Fibroblast of peridontal ligament (primary cell): ENCODE results near the gene PLEKHG5.
"Not testable (repeated sequence)": the region's sequence is repeated elsewhere in the genome, so short reads cannot be mapped to it uniquely, and the experiment has no call there.

Source experiments
- DNase-seq: peaks from one replicate; pipeline ENCODE4 v3.0.0-alpha.2; 2010; ENCODE audit errors: extremely low read depth

Gene PLEKHG5

DNA sequence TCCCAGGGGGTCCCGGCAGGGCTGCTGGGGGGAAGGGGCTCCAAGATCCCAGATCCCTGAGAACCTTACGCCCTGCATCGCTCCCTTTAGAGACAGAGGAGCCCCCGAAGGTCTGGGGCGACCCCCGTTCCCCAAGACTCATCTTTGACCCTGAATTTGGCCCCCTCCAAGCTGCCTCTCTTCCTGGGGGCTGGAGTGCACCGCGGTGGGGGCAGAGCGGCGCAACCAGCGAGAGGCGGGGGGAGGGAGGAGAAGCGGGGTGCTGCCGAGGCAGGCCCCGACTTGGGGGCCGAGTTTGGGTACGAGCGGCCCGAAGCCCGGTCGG is 5.4 kb upstream of the PLEKHG5 start:
- no peak for DNase-seq

DNA sequence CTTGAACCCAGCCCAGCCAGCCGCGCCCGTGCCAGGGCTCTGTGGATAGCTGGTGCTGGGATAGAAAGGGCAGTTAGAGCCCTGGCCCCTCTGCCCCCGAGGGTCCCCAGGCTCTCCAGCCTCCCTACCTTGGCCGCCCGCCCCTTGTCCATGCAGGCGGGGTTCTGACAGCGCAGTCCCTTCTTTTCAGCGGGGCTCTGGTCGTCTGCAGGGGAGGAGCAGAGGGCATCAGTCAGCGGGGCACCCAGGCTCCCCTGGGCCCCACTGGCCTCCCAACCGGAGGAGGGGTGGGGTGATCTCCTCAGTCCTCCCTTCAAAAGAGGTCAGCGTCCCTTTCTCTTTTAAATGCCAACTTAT is 4.9 kb upstream of the PLEKHG5 start:
- no peak for DNase-seq

DNA sequence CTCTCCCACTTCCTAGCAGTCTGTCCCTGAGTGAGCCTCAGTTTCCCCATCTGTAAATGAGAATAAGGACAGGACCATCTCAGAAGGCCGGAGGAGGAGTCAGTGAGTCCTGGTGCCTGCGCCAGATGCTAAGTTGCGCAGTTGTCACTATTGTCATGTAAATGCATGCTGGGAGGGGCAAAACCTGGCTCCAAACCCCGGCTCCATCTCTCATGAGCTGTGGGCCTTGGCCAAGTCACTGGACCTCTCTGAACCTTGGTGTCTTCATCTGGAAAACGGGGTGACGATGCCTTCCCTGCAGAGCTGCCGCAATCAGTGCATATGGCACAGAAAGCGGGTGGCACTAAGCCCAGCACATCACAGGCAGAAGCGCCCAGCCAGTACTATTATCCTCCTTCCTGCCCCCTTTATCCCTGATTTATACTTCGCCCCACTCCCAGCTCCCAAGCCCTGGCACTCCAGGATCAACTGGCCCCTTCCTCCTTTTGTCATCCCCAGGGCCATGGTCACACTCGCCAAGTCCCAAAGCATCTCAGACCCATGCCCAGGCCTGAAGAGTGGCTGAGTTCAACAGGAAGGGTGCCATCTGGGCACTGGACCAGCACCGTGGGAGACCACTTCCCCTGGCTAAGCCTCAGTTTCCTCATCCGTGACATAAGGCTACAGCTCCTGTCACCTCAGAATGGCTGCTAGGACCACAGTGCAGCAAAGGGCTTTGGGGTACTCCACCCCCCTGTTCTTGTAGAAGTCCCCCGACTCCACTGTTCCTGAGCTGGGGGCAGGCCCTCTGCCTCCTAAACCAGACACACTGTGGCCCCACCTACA is 4.3 kb upstream of the PLEKHG5 start:
- no peak for DNase-seq

DNA sequence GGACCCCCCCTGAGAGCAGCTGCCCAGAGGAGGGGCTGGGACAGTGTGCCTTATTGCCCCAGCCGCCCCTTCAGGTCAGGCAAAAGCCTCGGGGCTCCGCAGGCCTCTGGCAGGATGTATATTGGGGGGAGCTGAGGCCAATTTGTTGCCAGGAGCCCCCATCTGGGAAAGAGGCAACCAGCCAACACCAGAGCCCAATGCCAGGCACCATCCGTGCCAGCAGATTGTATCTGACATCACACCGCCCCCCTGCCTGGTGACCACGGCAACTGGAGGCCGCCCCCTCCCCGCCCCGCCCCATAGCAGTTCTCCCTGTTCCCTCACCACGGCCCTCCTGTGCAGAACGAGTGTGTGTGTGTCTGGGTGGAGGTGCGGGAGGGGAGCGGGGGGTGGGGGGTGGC is 3.6 kb upstream of the PLEKHG5 start:
- no peak for DNase-seq

DNA sequence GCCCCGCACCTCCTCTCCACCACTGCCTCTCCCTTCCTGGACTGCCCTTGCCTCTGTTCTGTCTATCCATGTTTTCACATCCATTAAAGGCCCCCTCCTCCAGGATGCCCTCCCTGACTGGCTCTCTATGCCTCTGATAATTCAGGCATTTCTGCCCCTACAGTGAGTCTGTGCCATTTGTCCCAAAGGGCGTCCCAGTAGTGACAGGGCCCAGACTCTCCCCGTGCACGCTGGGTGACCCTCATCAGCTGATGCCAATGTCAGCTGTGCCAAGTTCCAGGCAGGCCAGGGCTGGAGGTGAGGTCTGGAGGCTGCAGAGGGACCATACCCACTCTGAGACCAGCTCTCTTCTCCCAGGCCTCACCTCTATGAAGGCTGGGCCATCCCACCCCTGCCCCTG is 3.2 kb upstream of the PLEKHG5 start:
- DNase-seq = no peak

DNA sequence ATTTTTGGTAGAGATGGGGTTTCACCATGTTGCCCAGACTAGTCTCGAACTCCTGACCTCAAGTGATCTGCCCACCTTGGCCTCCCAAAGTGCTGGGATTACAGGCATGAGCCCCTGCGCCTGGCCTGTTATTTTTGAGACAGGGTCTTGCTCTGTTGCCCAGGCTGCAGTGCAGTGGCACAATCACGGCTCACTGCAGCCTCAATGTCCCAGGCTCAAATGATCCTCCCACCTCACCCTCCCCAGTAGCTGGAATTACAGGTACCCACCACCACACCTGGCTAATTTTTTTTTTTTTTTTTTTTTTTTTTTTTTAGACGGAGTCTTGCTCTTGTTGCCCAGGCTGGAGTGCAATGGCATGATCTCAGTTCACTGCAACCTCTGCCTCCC is 2.4 kb upstream of the PLEKHG5 start:
- not testable (repeated sequence) for DNase-seq

DNA sequence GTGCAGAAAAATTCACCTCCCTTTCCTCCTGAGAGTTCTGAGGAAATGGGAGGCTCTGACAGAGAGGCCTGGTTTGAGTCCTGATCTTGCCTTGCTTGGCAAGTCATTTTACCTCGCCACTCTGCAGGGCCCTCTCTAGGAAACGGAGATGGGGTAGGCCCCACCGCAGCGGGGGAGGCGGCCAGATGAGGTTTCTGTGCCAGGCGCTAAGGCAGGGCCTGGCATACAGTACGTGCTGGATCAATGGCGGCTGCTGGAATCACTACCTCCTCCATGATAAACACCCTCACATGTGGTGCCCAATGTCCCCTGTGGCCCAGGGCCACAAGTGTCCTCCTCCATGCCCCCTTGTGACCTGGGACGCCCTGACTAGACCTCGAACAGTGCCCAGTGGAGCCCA is 499 bp upstream of the PLEKHG5 start:
- no peak for DNase-seq

DNA sequence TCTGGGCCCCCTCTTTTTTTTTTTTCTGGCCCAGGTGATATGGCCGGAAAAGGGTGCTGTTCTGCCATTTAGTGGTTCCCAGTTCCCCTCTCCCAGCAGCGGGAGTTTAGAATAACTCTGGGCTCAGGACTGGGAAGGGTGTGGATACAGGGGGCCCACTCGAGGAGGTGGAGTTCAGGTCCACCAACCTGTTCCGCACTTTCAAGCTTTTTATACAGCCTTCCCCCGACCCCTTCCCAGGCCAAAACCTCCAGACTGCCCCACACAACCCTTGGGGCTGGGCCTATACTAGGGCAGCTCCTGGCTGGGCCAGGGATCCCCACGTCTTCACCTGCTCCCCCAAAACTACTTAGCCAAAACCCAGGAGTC is 402 bp downstream of the PLEKHG5 start:
- DNase-seq = no peak

DNA sequence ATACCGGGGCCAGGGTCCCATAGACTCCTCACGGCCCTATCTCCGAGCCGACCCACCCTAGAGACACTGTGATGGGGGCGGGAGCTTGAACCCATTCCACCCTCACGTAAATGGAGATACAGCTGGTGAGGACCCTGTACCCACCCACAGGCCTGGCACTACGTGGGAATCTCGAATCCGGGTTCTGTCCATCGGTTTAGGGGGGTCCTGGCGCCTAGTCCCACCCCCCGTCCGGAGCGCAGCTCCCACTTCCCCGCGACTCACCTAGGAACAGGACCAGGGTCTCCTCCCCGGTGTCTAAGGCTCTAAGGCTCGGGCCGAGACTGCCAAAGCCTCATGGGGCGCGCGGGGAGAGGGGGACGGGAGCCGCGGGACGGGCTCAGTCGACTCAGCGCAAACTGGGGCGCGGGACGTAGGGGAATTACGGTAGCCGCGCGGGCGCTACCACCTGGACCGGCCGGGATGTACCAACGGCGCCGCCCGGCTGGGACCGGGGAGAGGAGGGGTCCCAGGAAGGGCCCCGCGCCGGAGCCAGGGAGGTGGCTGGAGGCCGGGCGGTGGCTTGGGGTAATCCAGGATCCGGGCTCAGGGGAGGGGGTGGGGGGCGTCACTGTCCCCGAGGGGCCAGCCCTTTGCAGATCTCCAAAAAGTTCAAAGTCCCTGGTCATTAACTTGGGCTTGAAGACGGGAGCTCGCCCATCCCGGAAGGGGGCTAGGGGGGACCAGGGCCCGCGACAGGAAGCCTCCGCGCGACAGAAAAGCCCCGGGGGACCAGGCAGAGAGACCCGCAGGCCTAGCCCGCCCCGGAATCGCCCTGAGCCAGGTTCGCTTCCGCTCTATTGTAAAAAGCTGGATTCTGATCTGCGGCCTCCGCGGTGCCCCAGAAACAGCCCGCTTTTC is 1.0 kb downstream of the PLEKHG5 start:
- DNase-seq = peak; percentile 54

DNA sequence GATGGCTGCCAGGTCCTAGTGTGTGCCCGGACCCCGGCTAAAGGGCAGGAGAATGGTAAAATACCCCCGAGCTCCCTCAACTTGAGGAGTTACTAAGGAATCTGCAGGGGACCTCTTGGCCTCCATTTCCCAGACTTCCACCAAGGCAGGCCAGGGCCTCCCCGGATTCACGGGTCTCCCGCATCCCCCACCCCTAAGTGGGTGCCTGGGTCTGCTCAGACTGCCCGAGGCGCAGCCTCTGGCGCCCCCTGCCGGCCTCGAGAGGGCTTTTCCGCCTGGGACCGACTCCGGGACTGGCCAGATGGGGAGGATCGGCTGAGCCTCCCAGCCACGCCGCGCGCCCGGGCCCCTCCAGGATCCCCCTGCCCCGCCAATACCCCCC is 1.7 kb downstream of the PLEKHG5 start:
- peak; percentile 62 for DNase-seq

DNA sequence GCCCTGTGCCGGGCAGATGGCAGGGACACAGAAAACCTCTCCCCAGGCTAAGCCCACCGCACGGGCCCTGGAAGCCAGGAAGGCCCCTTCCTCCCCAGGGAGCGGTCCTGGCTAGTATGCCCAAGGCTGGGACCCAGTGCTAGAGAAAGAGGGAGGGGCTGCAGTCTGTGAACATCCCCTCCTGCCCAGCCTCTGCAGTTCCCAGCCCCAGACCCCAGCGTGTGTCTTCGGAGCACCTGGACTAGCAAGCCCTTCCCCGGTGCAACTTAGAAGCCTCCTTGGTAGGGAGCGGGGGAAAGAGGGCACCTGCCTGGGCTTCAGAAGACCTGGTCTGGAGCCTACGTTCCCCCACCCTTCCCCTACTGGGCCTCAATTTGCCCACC is 2.1 kb downstream of the PLEKHG5 start:
- no peak for DNase-seq

DNA sequence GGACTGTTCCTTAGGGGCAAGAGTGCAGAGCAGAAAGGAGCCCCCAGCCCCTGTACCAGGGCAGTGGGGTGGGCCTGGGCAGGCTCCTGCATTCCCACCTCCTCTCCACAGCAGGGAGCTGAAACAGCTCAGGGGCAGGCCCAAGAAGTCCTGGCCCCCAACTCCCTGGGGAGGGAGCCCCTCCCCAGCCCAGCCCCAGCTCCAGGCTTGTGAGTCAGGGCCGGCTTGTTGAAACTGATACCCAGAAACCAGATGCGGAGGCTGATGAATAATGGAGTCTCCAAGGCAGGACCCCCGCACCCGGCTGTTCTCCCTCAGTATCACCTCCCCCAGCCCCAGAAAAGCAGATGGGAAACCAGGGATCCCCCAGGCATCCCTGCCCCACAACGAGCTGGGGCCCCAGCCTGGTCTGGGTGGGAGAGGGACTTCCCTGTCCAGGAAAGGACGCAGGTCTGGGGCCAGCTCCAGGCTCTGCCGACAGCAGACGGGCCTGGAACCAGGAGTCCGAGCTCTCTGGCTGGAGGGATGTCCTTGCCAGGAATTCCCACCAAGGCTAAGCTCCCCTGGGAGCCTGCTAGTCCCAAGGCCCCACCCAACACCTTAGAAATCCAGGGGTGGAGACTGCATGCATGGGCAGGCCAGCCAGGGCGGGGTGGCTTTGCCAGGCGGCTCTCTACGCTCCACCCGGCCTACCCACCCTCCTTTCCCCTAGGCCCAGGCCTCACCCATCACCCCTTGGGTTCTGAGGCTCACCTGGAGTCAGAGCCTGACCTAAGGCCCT is 2.7 kb downstream of the PLEKHG5 start:
- DNase-seq = no peak

DNA sequence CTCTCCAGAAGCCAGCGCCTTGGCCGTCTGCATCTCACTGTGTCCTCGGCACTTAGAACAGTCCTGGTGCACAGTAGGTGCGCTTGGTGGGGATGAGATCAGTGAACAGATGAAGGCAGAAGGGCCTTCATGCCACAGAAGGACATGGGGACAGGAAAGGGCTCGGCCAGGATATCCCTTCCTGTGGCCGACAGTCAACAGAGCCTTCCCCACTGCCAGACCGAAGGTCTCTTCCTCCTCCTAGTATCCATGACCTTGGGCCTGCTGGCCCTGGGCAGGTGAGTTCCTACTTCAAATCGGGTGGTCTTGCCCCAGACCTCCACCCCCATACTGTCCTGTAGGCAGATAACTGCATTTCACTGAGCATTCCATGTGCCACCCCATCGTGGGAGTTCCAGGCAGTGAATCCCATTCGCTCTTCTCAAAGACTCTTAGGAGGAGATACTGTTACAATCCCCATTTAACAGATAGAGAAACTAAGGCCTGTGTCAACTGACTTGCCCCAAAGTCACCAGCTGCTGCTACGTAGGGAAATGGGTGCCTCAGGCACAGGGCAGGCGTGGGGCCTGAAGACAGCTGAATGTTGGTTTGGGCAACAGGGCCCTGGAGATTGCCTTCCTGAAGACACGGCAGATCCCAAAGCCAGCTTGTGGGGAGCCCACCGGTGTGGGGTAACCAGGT is 3.5 kb downstream of the PLEKHG5 start:
- no peak for DNase-seq

DNA sequence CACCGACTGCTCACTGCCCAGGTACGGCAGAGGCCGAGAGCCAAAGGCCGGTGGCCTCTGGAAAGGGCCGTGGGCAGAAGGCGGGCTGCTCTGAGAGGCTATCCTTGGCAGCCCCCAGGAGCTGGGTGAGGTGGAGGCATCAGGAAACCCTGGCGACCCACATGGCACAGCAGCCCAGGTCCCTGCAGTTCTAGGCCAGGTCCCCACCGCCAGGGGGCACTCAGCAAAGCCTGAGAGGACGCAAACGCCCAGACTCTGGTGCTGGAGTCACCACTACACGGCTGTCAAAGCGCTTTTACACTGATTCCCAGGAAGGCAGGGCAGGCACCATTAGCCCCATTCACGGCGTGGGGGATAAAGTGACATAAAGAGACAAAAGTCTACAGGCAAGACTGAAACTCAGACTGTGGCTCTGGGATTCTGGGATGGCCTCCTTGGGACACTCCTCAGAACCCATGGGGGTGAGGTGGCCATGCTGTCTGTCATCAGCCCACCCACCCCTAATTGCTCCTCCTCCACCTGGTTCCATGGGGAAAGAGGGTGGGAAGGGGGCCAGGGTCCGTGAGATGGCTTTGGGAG is 4.9 kb downstream of the PLEKHG5 start:
- DNase-seq = peak; percentile 74

DNA sequence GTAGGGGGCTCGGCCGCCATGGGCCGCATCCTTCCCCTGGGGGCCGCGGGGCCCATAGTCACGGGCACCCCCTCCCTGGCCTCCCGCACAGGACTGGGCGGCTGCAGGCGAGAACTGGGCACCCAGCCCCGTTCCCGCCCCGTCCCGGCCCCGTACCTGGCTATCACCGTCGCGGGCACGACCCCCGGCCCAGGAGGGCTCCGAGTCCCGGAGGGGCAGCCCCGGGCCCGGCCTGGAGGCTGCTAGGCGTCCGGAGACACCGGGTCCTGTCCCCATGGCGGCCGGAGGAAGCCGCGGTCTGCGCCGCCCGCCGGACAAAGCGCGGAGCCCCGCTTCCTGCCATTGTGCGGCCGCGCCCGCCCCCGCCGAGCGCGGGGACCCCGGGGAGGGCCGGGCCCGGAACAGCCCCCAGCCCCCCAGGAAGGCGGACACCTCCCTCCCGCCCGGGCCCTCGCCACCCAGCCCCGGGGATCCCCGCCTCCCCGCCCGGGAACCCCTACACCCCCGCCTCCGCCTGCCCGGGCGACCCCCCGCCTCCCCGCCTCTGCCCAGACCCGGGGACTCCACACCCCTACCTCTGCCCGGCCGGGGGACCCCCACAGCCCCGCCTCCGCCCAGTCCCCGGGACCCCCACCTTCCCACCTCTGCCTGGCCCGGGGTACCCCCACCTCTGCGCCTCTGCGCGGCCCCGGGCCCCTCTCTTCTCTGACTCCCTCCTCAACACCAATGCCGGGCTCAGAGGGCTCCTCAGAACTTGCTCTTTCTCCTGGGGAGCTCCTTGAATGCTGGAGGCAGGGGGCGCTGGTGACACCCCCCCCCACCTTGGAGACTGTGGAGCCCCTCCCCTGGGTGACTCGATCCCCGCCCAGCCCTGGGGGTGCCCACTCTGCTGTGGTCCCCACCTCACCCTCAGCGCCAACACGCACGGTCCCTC is 6.0 kb downstream of the PLEKHG5 start:
- DNase-seq = no peak

DNA sequence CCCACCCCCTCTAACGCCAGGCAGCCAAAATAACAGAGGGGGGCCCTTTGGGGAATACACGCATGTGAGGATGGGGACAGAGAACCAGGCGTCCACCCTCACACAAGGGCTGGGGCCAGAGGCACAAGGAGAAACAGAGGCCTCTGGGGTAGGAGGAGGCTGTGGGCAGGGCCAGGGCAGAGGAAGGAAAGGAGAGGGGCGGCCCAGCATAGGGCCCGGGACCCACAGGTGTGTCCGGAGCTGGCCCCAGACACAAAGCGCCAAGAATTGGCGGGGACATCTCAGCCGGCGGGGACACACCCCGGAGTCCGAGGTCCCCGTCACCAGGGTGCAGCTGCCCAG is 6.7 kb downstream of the PLEKHG5 start:
- DNase-seq = no peak

DNA sequence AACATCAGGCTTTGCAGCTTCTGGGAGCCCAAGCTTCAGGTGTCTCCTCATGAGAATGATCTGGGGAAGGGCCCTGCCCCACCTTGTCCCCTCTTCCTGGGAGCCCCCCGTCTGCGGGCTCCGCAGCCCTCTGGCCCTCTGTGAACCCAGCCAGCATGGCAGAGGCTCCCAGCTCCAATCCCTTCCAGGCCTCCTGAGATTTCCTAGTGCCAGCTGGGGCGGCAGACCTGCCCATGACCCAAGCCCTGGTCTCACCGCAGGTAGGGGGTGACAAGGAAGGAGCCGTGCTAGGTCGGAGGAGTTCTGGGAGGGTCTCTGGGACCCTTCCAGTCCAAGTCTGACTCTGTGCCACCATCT is 7.7 kb downstream of the PLEKHG5 start:
- DNase-seq = no peak

DNA sequence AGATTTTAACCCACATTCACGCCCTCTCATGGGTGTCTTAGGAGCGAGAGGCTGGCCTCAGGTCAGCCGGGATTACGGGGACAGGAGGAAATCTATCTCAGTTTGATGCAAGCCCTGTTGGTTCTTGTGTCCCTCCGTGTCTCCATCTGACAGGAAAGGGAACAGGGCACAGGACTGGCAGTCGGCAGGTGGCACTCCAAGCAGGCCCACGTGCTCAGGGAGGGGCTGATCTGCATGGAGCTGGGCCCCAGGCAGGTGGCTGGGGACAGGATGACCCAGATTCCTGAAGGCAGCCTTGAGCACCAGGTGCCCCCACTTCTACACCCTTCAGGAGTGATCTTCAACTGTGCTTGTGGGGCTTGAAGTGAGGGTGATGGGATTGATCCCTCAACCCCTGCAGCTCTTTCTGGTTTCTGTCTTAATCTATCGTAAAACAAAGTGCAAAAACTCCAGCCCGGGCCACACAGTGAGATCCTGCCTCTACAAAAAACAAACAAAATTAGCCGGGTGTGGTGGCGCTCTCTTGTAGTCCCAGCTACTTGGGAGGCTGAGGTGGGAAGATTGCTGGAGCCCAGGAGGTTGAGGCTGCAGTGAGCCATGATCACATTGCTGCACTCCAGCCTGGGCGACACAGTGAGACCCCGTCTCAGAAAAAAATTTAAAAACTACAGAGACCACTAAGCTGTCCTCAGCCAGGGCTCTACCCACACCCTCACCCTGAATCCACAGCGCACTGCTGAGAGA is 8.3 kb downstream of the PLEKHG5 start:
- no peak for DNase-seq

DNA sequence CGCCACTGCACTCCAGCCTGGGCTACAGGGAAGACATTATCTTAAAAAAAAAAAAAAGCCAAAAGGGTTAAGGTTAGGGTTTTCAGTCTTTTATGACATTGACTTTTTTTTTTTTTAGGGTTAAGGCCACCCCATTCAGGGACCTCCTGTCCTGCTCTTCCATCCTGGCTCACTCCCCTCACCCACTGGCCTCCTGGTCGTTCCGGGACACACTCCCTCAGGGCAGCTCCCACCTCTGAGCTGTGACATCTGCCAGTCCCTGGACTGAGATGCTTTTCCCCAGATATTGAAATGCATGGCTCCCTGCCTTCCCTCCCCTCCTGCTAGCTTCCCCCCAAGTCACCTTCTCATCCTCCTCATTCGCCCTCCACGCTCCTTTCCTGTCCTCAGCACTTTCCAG is 9.6 kb downstream of the PLEKHG5 start:
- DNase-seq = no peak
